GM12892 (cell line): ENCODE data around the gene SARNP.
"Not testable (repeated sequence)": the region's sequence is repeated elsewhere in the genome, so short reads cannot be mapped to it uniquely, and the experiment has no call there.

Experiments
- DNase-seq: peaks from one replicate; pipeline ENCODE4 v3.0.0; 2011; ENCODE audit not compliant: insufficient read length
- FAIRE-seq: peaks from 2 replicates; lab custom pipeline; 2011; peaks lifted over from hg19 to GRCh38; lab: Jason Lieb, UNC
- POLR2A ChIP-seq: IDR thresholded peaks from 2 replicates; pipeline ENCODE4 v1.6.1; 2011; ENCODE audit warnings: low read depth, low read length, control low read depth
- POLR2AphosphoS5 ChIP-seq: IDR thresholded peaks from 2 replicates; pipeline ENCODE4 v1.6.1; 2011; ENCODE audit warnings: low read depth, low read length, control low read depth
- TAF1 ChIP-seq: IDR thresholded peaks from 2 replicates; pipeline ENCODE4 v1.6.1; 2011; ENCODE audit warnings: low read depth, mild to moderate bottlenecking, control low read depth, low read length, borderline replicate concordance

SARNP gene

DNA sequence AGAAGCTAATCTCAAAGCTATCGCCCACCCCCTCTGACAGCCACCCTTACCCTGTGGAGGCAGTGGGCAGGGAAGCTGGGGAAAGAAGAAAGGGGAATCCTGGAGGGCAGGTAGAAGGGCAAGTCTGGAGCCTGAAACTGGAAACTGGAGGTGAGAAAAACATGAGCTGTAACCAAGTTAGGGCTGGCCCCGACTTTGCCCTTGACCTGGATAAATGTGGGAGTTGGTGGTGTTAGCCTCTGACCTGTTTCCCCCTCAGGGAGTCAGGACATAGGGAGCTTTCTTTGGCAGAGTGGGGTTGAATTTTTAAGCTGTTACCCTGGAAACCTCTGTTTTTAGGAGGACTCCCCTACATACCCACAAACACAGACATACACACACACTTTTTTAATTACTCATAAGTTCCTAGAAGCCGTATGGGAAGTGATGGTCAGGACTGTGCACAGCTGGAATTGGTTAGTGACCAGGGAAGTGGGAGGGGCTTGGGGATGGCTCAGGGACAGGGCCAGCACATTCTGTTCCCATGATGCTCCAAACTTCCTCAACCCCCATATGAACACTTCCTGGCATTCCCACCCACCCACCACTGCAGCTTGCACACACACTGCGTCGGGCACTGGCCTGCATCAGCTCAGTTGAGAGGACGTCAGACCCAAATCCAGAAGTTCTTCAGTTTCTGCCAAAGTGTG lies 30.2 kb upstream of the SARNP start:
- FAIRE-seq (no peak), DNase-seq (no peak)
- TF ChIP-seq POLR2A (no peak), TAF1 (no peak), POLR2AphosphoS5 (no peak)

DNA sequence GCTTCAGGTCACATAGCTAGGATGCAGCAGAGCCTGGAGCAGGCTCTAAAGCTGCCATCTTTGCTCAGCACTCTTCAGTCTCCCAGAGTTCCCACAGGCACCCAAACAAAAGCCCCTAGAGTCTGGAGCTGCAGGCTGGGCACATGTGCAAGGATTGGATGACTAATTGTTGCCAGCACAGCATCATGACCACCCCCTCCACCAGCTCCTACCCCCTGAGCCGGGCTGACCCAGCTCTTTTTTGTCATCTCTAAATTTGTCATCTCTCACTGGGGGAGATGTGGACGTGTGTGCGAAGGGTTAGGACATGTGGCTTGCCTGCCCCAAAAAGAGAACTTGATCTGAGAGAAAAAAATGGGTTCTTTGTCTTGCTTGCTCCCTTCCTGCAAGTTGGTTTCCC lies 29.5 kb upstream of the SARNP start:
- no peak for FAIRE-seq

DNA sequence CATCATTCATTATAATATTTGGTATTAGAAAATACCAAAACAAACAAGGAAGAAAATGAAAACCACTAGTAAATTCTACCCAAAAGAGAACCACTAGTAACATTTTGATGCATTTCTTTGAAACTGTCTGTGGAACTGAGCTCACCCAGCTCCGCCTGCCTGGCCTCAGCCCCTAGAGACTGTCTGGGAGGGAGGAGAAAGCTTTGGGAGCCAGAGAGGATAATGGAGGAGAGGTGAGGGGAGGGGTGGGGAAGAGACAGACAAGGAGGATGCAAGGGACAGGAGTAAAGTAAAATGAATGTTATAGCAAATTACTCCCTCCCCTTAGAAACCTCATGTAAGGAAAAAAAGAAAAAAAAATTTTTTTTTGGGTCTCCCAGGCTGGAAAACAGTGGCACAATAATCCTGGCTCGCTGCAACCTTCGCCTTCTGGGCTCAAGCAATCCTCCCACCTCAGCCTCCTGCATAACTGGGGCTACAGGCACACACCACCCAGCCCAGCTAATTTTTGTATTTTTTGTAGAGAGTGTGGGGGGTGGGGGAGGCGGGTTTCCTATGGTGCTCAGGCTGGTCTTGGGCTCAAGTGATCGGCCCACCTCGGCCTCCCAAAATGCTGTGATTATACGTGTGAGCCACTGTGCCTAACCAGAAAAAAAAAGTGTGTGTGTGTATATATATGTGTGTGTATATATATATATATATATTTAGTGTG lies 28.4 kb upstream of the SARNP start:
- no peak for FAIRE-seq
- no peak for TF ChIP-seq POLR2AphosphoS5
- no peak for TF ChIP-seq POLR2A
- TF ChIP-seq TAF1, result no peak

More for the DNA sequence above, 29.5 kb upstream of the SARNP start:
- DNase-seq, result no peak
- TF ChIP-seq POLR2A, result no peak
- no peak for TF ChIP-seq TAF1
- no peak for TF ChIP-seq POLR2AphosphoS5

DNA sequence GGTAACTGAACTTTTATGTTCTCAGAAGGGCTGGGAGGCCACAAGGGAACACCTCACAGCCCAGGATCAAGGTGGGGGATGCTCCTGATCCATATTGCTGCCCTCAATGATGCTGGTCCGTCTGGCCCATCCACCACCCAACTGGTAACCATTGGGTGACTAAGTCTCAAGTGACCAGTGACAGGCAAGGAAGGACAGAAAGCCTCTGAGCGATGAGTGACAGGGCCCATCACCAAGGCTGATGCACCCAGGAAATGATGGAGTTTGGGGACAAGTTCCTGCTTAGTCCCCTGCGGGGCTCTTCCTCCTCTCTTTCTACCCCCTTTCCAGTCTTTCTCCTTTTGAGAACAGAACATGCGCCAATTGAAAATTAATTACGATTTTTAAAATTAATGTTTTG lies 27.8 kb upstream of the SARNP start:
- no peak for FAIRE-seq
- no peak for DNase-seq
- TF ChIP-seq POLR2AphosphoS5, result no peak

More for the DNA sequence above, 28.4 kb upstream of the SARNP start:
- no peak for DNase-seq

DNA sequence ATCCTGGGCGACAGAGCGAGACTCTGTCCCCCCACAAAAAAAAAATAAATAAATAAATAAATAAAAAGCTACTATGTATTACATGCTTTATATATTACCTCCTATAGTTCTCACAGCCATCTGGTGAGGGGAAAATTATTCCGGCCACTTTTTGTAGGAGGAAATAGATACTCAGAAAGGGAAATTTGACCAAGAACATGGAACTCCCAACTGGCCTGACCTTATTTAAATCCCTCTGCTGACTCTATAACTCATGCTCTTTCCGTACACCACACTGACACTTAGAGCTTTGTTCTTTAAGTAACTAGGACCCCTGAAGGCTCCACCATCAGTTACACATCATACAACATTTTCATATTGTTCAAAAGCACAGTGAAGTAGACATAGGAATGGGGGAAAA lies 27.4 kb upstream of the SARNP start:
- DNase-seq (no peak), FAIRE-seq (no peak)
- TF ChIP-seq POLR2AphosphoS5 (no peak), TAF1 (no peak), POLR2A (no peak)

DNA sequence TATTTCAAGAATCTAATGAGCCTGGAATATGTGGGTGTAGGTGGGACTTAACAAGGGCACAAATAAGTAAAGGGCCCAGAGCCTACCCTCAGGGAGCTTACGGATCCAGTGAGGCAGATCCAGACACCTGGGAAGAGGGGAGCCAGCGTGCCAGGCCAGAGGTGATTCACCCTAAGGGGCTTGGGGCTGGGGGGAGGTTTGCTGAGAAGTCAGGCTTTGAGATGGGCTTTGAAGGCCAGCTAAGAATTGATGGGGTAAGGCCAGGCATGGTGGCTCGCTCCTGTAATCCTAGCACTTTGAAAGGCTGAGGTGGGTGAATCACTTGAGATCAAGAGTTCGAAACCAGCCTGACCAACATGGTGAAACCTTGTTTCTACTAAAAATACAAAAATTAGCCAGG lies 25.9 kb upstream of the SARNP start:
- TF ChIP-seq POLR2AphosphoS5, result no peak
- no peak for TF ChIP-seq TAF1
- no peak for TF ChIP-seq POLR2A
- DNase-seq, result no peak
- no peak for FAIRE-seq

DNA sequence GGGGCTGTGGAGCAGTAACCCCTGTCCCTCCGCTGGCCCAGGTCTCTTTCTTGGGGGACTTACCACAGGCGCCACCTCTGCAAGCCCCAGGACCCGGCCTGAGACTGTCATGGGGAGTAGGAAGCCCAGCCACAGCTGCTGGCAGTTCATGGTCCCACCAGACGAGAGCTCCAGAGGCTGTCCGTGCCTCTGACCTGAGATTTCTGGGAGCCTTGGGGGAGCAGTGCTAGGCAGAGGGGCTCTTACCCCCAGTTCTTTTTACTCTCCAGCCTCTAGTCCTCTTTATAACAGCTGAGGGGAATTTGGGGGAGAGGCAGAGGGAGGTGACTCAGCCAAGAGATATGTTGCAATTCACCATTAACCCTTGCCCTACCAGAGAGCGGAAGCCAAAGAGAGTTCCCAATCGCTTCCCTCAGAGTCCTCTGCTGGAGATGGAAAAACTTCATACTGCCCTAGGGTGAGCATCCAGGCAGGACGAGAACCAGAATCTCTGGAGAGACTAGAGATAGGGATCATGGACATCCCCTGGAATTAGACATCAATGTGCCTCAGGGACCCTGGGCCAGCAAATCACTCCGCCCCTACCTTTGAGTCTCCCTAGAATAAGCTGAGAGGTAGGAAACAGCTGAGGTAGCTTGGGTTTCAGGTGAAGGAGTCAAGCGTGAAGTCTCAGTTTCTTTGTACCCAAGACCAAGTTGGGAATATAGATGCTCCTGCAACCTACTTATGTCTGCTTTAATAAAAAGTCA lies 25.3 kb upstream of the SARNP start, which contains the start of gene MMP19:
Gene MMP19 (minus strand): TSS at position 256 of the 749 bp plus-strand sequence. CDS start 106 bp downstream, at position 150.
- DNase-seq, result no peak
- no peak for FAIRE-seq
- TF ChIP-seq POLR2AphosphoS5 (no peak), TAF1 (no peak), POLR2A (no peak)

DNA sequence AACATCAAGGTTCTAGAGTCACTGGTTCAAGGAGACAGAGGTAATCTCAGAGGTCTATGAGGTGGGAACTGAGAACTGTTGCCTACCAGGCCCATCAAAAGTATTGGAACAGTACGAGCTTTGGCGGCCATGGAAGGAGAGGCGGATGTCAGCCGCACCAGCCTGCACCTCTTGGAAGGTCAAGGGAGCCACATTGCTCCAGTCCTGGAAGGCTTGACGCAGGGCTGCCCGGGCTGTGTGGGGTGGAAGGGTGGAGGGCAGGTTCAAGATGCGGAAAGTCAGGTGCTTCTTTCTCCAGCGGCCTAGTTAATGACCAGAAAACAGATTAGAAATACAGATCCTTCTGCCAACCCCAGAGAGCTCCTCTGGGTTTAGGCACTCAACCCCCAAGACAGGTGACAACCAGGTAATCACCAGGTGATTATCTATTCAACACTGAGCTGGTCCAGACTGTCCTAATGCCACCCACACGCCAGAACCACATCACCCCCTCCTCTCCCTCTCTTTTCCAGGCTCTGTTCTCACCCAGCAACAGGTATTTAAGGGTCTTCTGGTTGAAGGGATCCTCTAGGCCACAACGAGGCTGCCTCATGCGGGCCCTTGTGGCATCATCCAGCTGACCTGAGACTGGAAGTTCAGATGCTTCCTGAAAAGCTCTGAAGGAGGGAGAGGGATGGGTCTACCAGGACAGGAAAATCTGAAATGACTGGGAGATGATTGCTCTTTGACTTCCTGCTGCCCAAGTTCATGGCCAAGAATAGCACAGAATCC lies 23.2 kb upstream of the SARNP start:
- no peak for TF ChIP-seq POLR2AphosphoS5
- TF ChIP-seq POLR2A, result no peak
- no peak for TF ChIP-seq TAF1
- FAIRE-seq (no peak), DNase-seq (no peak)

DNA sequence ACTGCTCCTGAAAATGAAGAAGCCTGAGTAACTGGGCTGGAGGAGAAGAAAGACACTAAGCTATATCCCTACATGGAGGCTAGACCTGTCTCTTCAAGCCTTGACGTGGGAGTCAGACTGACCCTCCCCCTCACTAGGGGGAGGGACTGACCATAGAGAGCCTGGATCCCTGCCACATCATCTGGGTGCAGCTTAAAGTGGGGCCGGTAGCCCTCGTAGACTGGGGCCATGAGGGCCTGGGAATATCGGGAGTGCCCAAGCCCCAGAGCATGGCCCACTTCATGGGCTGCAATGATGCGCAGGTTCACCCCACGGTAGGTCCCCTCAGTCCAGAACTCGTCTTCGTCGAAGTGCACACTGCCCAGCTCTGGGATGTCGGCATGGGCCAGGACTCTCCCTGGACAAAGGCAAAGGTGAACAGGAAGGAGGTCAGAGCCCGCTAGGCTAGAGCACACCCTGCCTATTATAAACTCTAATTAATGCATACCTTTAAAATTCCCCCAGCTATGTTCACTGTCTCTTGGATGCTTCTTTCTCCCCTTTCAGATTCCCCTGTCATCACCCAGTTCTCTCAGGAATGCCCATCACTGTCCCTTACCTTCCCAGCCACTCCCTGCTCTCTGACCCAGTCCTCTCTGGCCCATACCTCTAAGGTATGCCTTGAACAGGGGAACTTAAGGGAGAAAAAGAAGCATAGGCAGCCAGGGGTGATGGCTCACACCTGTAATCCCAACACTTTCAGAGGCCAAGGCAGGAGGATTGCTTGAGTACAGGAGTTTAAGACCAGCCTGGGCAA lies 22.0 kb upstream of the SARNP start:
- no peak for FAIRE-seq
- no peak for DNase-seq
- no peak for TF ChIP-seq POLR2AphosphoS5
- TF ChIP-seq TAF1, result no peak
- no peak for TF ChIP-seq POLR2A

DNA sequence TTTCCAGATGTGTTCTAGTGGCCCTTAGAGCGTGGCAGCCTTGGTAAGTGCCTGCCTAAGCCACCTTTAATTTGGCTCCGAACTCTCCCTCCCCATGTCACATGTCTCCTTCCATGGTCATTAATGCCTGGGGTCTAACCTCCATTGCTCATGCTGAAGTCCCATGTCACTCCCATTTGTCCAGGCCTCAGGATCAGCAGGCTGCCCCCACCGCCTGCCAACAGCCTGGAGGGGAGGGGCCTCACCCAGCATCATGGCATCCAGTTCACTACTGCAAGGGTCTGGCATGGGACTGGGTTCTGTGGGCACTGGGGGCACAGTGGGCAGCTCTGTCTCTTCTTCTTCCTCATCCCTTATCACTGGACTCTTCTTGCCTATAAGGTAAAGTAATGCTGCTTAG lies 20.8 kb upstream of the SARNP start:
- DNase-seq (no peak), FAIRE-seq (no peak)
- TF ChIP-seq TAF1, result no peak

DNA sequence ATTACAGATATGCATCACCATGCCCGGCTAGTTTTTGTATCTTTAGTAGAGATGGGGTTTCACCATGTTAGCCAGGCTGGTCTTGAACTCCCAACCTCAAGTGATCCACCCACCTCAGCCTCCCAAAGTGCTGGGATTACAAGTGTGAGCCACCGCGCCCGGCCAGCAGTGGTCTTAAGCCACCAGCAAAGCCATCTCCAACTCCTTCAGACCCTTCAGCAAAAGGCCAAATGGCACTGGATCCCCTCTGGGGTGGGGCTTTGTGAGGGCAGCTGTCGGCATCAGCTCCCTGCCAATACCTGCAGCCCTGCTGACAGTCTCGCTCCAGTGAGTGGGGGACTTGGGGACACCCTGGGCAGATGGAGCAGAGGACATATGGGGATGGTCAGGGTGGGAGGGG lies 16.9 kb upstream of the SARNP start:
- not testable (repeated sequence) for FAIRE-seq, DNase-seq

DNA sequence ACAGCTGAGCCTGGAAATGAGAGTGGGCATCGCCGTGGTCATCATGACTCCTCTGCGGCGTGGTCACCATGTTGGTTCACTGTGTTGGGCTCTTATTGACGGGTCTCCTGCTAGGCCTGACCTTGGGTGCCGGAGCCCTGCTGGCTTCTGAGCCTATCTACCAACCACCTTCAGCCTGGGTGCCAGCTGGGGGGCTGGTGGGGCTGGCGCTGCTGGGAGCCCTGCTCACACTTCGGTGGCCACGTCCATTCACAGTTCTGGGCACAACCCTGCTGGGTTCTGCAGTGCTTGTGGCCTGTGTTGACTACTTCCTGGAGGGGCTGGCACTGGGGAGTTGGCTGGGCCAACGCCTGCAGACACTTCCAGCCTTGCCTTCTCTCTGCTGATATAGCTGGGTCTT lies 15.5 kb upstream of the SARNP start:
- FAIRE-seq, result no peak
- DNase-seq, result no peak
- no peak for TF ChIP-seq POLR2AphosphoS5
